ENCODE data around the gene ADAM15. TPM values are rescaled to one million over a fixed set of nuclear protein-coding genes. Genes with fewer than 3 reads are reported as not detected.

The ADAM15 gene
- total RNA-seq, 1 experiment from 2014 or later: 38.4 TPM

- peaks cover 75% of the 10 kb centered on the region for H3K27me3 Mint-ChIP-seq (ENCODE audit: low read depth)
- ATAC-seq: no peak
- H3K9me3 Mint-ChIP-seq: no peaks in the 10 kb centered on the region
- no peak overlapping the region for H3K27ac Mint-ChIP-seq
- peaks cover 34% of the 10 kb centered on the region for H3K4me1 Mint-ChIP-seq
- TF ChIP-seq ELF4 (CRISPR knock-in tag; IDR thresholded peaks at IDR 0.05; ENCODE audit: low read depth) (no peak), ZNF317 (CRISPR knock-in tag; IDR thresholded peaks at IDR 0.05; ENCODE audit: borderline replicate concordance, low read depth) (no peak), ATF3 (CRISPR knock-in tag; conservative IDR thresholded peaks at IDR 0.05) (no peak), JAZF1 (CRISPR knock-in tag; IDR thresholded peaks at IDR 0.05) (no peak), HMGA2 (CRISPR knock-in tag; IDR thresholded peaks at IDR 0.05) (no peak), SOX15 (CRISPR knock-in tag; IDR thresholded peaks at IDR 0.05) (no peak)
- H3K36me3 Mint-ChIP-seq: no peaks in the 10 kb centered on the region
- POLR2A ChIA-PET: no interaction called here
- CTCF ChIA-PET: interaction anchor here (0.6 to 7.7 kb wide), 10 partner anchors 10 to 319 kb away, joined by 3 to 109 read pairs (median 4); partner anchors contain the start of genes ADAM15, EFNA4 and KRTCAP2
- no peak overlapping the region for H3K4me3 Mint-ChIP-seq
- DNase-seq (ENCODE audit: low spot score): no peak
These were observed 24.4 kb downstream of the ADAM15 start for GRCh38 chr1:155075535-155075934.

DNA sequence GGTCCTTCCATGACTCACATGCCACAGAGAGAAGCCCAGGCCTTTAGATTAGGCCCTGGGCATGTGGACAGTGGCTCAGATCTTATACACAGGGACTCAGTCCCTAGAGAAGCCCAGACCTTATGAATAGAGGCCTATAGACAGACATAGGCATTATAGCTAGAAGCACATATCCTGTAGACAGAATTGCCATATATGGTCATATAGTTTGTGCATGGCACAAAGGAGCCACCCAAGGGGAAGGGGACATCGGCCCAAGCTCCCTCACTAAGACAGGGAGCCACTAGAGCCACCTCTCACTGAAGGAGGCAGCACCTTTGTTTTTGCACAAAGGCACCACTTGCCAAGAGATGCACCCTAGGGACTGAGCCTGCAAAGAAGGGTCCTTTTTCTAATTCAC is 25.3 kb downstream of the ADAM15 start:
- no peak overlapping the region for H3K27ac Mint-ChIP-seq
- DNase-seq (ENCODE audit: low spot score) (no peak), ATAC-seq (no peak)
- H3K36me3 Mint-ChIP-seq: no peaks in the 10 kb centered on the region
- ChIA-PET POLR2A (no interaction called here), CTCF (interaction anchor here (0.9 to 7.7 kb wide), 9 partner anchors 9 to 96 kb away, joined by 3 to 109 read pairs (median 4); partner anchors contain the start of genes EFNA4 and KRTCAP2)
- TF ChIP-seq KAT7 (CRISPR knock-in tag; IDR thresholded peaks at IDR 0.05; ENCODE audit: borderline replicate concordance) (no peak), CDX4 (CRISPR knock-in tag; IDR thresholded peaks at IDR 0.05; ENCODE audit: borderline replicate concordance) (no peak), ZNF416 (CRISPR knock-in tag; IDR thresholded peaks at IDR 0.05) (no peak), ATF3 (CRISPR knock-in tag; conservative IDR thresholded peaks at IDR 0.05) (no peak), TP53 (CRISPR knock-in tag; IDR thresholded peaks at IDR 0.05) (no peak), ZNF423 (CRISPR knock-in tag; IDR thresholded peaks at IDR 0.05) (no peak), FOXK1 (CRISPR knock-in tag; IDR thresholded peaks at IDR 0.05) (no peak), NR3C1 (CRISPR knock-in tag; conservative IDR thresholded peaks at IDR 0.05; ENCODE audit: low read depth) (no peak), ATF2 (CRISPR knock-in tag; IDR thresholded peaks at IDR 0.05; ENCODE audit: borderline replicate concordance, low read depth) (no peak), AR (CRISPR knock-in tag; IDR thresholded peaks at IDR 0.05) (no peak), SMAD3 (CRISPR knock-in tag; IDR thresholded peaks at IDR 0.05; ENCODE audit: borderline replicate concordance) (no peak), GTF2I (CRISPR knock-in tag; conservative IDR thresholded peaks at IDR 0.05) (no peak), E2F4 (CRISPR knock-in tag; IDR thresholded peaks at IDR 0.05; ENCODE audit: borderline replicate concordance, low read depth) (no peak), HMGA2 (CRISPR knock-in tag; IDR thresholded peaks at IDR 0.05) (no peak), NFATC4 (CRISPR knock-in tag; IDR thresholded peaks at IDR 0.05) (no peak), TEAD1 (CRISPR knock-in tag; IDR thresholded peaks at IDR 0.05) (no peak)
- TF ChIP-seq, protein P1, sequence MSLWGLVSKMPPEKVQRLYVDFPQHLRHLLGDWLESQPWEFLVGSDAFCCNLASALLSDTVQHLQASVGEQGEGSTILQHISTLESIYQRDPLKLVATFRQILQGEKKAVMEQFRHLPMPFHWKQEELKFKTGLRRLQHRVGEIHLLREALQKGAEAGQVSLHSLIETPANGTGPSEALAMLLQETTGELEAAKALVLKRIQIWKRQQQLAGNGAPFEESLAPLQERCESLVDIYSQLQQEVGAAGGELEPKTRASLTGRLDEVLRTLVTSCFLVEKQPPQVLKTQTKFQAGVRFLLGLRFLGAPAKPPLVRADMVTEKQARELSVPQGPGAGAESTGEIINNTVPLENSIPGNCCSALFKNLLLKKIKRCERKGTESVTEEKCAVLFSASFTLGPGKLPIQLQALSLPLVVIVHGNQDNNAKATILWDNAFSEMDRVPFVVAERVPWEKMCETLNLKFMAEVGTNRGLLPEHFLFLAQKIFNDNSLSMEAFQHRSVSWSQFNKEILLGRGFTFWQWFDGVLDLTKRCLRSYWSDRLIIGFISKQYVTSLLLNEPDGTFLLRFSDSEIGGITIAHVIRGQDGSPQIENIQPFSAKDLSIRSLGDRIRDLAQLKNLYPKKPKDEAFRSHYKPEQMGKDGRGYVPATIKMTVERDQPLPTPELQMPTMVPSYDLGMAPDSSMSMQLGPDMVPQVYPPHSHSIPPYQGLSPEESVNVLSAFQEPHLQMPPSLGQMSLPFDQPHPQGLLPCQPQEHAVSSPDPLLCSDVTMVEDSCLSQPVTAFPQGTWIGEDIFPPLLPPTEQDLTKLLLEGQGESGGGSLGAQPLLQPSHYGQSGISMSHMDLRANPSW (CRISPR knock-in tag; conservative IDR thresholded peaks at IDR 0.05; ENCODE audit: low read depth): no peak
- TF ChIP-seq, protein P2, sequence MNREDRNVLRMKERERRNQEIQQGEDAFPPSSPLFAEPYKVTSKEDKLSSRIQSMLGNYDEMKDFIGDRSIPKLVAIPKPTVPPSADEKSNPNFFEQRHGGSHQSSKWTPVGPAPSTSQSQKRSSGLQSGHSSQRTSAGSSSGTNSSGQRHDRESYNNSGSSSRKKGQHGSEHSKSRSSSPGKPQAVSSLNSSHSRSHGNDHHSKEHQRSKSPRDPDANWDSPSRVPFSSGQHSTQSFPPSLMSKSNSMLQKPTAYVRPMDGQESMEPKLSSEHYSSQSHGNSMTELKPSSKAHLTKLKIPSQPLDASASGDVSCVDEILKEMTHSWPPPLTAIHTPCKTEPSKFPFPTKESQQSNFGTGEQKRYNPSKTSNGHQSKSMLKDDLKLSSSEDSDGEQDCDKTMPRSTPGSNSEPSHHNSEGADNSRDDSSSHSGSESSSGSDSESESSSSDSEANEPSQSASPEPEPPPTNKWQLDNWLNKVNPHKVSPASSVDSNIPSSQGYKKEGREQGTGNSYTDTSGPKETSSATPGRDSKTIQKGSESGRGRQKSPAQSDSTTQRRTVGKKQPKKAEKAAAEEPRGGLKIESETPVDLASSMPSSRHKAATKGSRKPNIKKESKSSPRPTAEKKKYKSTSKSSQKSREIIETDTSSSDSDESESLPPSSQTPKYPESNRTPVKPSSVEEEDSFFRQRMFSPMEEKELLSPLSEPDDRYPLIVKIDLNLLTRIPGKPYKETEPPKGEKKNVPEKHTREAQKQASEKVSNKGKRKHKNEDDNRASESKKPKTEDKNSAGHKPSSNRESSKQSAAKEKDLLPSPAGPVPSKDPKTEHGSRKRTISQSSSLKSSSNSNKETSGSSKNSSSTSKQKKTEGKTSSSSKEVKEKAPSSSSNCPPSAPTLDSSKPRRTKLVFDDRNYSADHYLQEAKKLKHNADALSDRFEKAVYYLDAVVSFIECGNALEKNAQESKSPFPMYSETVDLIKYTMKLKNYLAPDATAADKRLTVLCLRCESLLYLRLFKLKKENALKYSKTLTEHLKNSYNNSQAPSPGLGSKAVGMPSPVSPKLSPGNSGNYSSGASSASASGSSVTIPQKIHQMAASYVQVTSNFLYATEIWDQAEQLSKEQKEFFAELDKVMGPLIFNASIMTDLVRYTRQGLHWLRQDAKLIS (CRISPR knock-in tag; IDR thresholded peaks at IDR 0.05; ENCODE audit: borderline replicate concordance): no peak
- H3K4me1 Mint-ChIP-seq: peaks cover 35% of the 10 kb centered on the region
- no peak overlapping the region for H3K4me3 Mint-ChIP-seq
- no peaks in the 10 kb centered on the region for H3K9me3 Mint-ChIP-seq
- H3K27me3 Mint-ChIP-seq (ENCODE audit: low read depth): peaks cover 81% of the 10 kb centered on the region

All from WTC11 (cell line).